HG03097 (cell line): ENCODE data around the gene CPED1.

Experiments used
- ATAC-seq: cut with Tn5 transposase; IDR thresholded peaks from one replicate; pipeline ENCODE4 v1.9.1; 2021; ENCODE audit not compliant: unreplicated experiment, low FRiP score

The CPED1 gene

GRCh38 chr7:121330053-121330833 is 341.7 kb downstream of the CPED1 start:
- no peak for ATAC-seq

- ATAC-seq: no peak
These were observed 342.5 kb downstream of the CPED1 start for GRCh38 chr7:121331048-121331447.

GRCh38 chr7:121331574-121331973 is 343.1 kb downstream of the CPED1 start:
- no peak for ATAC-seq

GRCh38 chr7:121334376-121334775 is 345.9 kb downstream of the CPED1 start:
- ATAC-seq: no peak

- ATAC-seq: no peak
These were observed 346.6 kb downstream of the CPED1 start for GRCh38 chr7:121334875-121335648.

GRCh38 chr7:121336579-121336978 is 348.1 kb downstream of the CPED1 start:
- no peak for ATAC-seq

GRCh38 chr7:121337398-121337797 is 348.9 kb downstream of the CPED1 start:
- ATAC-seq: no peak

- ATAC-seq: no peak
These were observed 350.6 kb downstream of the CPED1 start for GRCh38 chr7:121339082-121339481.

GRCh38 chr7:121341933-121342332 is 353.4 kb downstream of the CPED1 start:
- ATAC-seq: no peak

GRCh38 chr7:121342631-121343030 is 354.1 kb downstream of the CPED1 start:
- no peak for ATAC-seq

GRCh38 chr7:121343302-121343701 is 354.8 kb downstream of the CPED1 start:
- ATAC-seq: no peak

- ATAC-seq: no peak
These were observed 355.6 kb downstream of the CPED1 start for GRCh38 chr7:121344093-121344492.

- no peak for ATAC-seq
These were observed 356.0 kb downstream of the CPED1 start for GRCh38 chr7:121344497-121344896.
